ENCODE data around the gene ZNF628. TPM values are rescaled to one million over a fixed set of nuclear protein-coding genes. Genes with fewer than 3 reads are reported as not detected.

The ZNF628 gene
- total and polyA plus RNA-seq, 2 of the 8 experiments (the other 6 are each of a cell fraction or from before 2014, with no cell fraction given), result 1.7 to 10.8 TPM

- Histone ChIP-seq H2BK12ac (ENCODE audit: low read depth, low read length) (no peak overlapping the region), H3K27ac (ENCODE audit: low read depth, low read length) (no peak overlapping the region), H3K14ac (ENCODE audit: insufficient read length) (no peak overlapping the region), H3K4me2 (ENCODE audit: insufficient read depth in 1 of 2, low read depth in 2 of 2, low read length in 2 of 2) (no peak overlapping the region), H3K9ac (replicated peaks in 1 of 4; ENCODE audit: extremely low read depth in 1 of 4, low read depth in 3 of 4, low read length in 3 of 4) (no peak overlapping the region; a peak in 1 of 7 replicates), H4K91ac (replicated peaks; ENCODE audit: insufficient read length, low read length) (peak overlapping the region; percentile 2), H2BK5ac (ENCODE audit: low read depth, low read length) (no peak overlapping the region), H4K20me1 (replicated peaks in 1 of 2; ENCODE audit: control insufficient read depth in 1 of 2, insufficient read depth in 2 of 2, low read length in 2 of 2) (peaks cover 0 to 4% of the 10 kb centered on the region in 2 experiments), H3K79me1 (ENCODE audit: low read depth, low read length) (no peaks in the 10 kb centered on the region), H3K4me1 (replicated peaks in 1 of 4; ENCODE audit: control insufficient read depth in 3 of 4, insufficient read depth in 4 of 4, low read length in 3 of 4) (no peaks in the 10 kb centered on the region; a peak in 1 of 7 replicates), H3K56ac (replicated peaks; ENCODE audit: insufficient read length, low read depth, low read length) (no peak overlapping the region), H3K4me3 (ENCODE audit: extremely low read depth in 1 of 4, insufficient read depth in 2 of 4, low read depth in 3 of 4, low read length in 4 of 4) (no peak overlapping the region), H3K18ac (ENCODE audit: extremely low read depth, low read length) (no peak overlapping the region), H3K9me3 (ENCODE audit: insufficient read depth in 2 of 2, low read depth in 1 of 2, low read length in 1 of 2) (no peaks in the 10 kb centered on the region; a peak in 1 of 4 replicates), H4K8ac (ENCODE audit: extremely low read depth, insufficient read depth, low read length) (no peak overlapping the region), H3K23me2 (ENCODE audit: low read depth, low read length) (peaks cover 8% of the 10 kb centered on the region; the same call in 1 of the 2 replicates), H3K36me3 (ENCODE audit: control insufficient read depth in 2 of 4, insufficient read depth in 4 of 4, low read length in 3 of 4) (no peaks in the 10 kb centered on the region), H2BK20ac (ENCODE audit: low read length) (no peak overlapping the region), H3K23ac (ENCODE audit: insufficient read length) (no peak overlapping the region), H4K5ac (ENCODE audit: insufficient read length, low read depth, low read length) (no peak overlapping the region), H3K27me3 (replicated peaks in 1 of 4; ENCODE audit: control insufficient read depth in 3 of 4, extremely low read depth in 1 of 4, insufficient read depth in 3 of 4, low read length in 3 of 4) (no peaks in the 10 kb centered on the region; a peak in 1 of 7 replicates), H2AK5ac (ENCODE audit: low read depth, low read length) (no peak overlapping the region), H3K4ac (replicated peaks; ENCODE audit: insufficient read length, low read depth, low read length) (no peak overlapping the region), H2BK120ac (replicated peaks; ENCODE audit: low read depth, low read length) (no peak overlapping the region), H3K79me2 (ENCODE audit: control insufficient read depth in 1 of 2, insufficient read depth in 2 of 2, low read length in 2 of 2) (no peaks in the 10 kb centered on the region), H2AFZ (ENCODE audit: low read length) (no peak overlapping the region), H2BK15ac (ENCODE audit: low read length) (no peak overlapping the region)
- ChIA-PET CTCF (ENCODE audit: partially characterized antibody) (no interaction called here), POLR2A (ENCODE audit: partially characterized antibody) (no interaction called here)
- no peak for DNase-seq (ENCODE audit: low read depth in 1 of 2, low spot score in 2 of 2)
- 79% methylated on average over 14 of the region's 14 CpGs; no CpG with 5 or more reads in 1 of the 2 experiments for WGBS, 2 experiments (ENCODE audit: extremely low coverage in 1 of 2, insufficient coverage in 1 of 2, insufficient read length in 1 of 2, insufficient replicate concordance in 2 of 2, low coverage in 1 of 2, low lambda C conversion rate in 2 of 2, missing lambda C conversion rate in 1 of 2)
- no peak for FAIRE-seq
- TF ChIP-seq SRF (IDR thresholded peaks at IDR 0.05; ENCODE audit: low read depth, low read length) (no peak), TBP (IDR thresholded peaks at IDR 0.05; ENCODE audit: low read depth, low read length) (no peak), RXRA (IDR thresholded peaks at IDR 0.05; ENCODE audit: insufficient read depth, low read depth, low read length) (no peak), E2F6 (IDR thresholded peaks at IDR 0.05) (no peak), SIX5 (IDR thresholded peaks at IDR 0.05; ENCODE audit: low read depth, low read length) (no peak), JUN (IDR thresholded peaks at IDR 0.05; ENCODE audit: low read depth, low read length) (no peak), SIN3A (conservative IDR thresholded peaks at IDR 0.05 in 1 of 2, IDR thresholded peaks at IDR 0.05 in 1 of 2; ENCODE audit: low read depth in 1 of 2, low read length in 2 of 2) (no peak), ATF3 (IDR thresholded peaks at IDR 0.05; ENCODE audit: insufficient read depth, low read depth, low read length) (no peak), CTCF (IDR thresholded peaks at IDR 0.05; ENCODE audit: control extremely low read depth in 1 of 3, insufficient read depth in 1 of 3, low read depth in 1 of 3, low read length in 3 of 3) (no peak)
Measured at GRCh38 chr19:55520691-55521292, 44.4 kb downstream of the ZNF628 start.
